Loucy (cell line): ENCODE results near the gene KRTAP9-8.

Source experiments
- CTCF ChIP-seq: fragments of 200-600 bp; sonication (generic); conservative IDR thresholded peaks from 2 replicates; pipeline ENCODE4 v1.5.1; 2014; ENCODE audit warnings: mild to moderate bottlenecking, antibody characterized with exemption, low read length
- EZH2phosphoT487 ChIP-seq: fragments of 200-600 bp; IDR thresholded peaks from 2 replicates; pipeline ENCODE4 v1.6.1; 2018; ENCODE audit warnings: antibody characterized with exemption, mild to moderate bottlenecking, moderate library complexity, borderline replicate concordance

- TF ChIP-seq EZH2phosphoT487 (no peak), CTCF (no peak)
These were observed 17.1 kb downstream of the KRTAP9-8 start for GRCh38 chr17:41254861-41255260.
